Osteocyte (in vitro differentiated cells): ENCODE data around the gene MOB3A. TPM values are rescaled to one million over a fixed set of nuclear protein-coding genes. Genes with fewer than 3 reads are reported as not detected.

Experiments
- DNase-seq: peaks from one replicate; pipeline ENCODE4 v3.0.0; 2021; ENCODE audit warnings: mixed read lengths; ENCODE audit not compliant: unreplicated experiment; ENCODE audit errors: extremely low spot score
- H3K27ac Mint-ChIP-seq: one replicate; pipeline ENCODE4 v1.8.0; 2021; ENCODE audit warnings: mild to moderate bottlenecking, mixed read lengths; ENCODE audit not compliant: unreplicated experiment
- H3K27me3 Mint-ChIP-seq: one replicate; pipeline ENCODE4 v1.8.0; 2021; ENCODE audit warnings: mixed read lengths; ENCODE audit not compliant: unreplicated experiment
- H3K36me3 Mint-ChIP-seq: one replicate; pipeline ENCODE4 v1.8.0; 2021; ENCODE audit warnings: mixed read lengths; ENCODE audit not compliant: unreplicated experiment
- H3K4me1 Mint-ChIP-seq: one replicate; pipeline ENCODE4 v1.8.0; 2021; ENCODE audit warnings: mixed read lengths; ENCODE audit not compliant: unreplicated experiment
- H3K4me3 Mint-ChIP-seq: one replicate; pipeline ENCODE4 v1.8.0; 2021; ENCODE audit warnings: mild to moderate bottlenecking, moderate library complexity, mixed read lengths; ENCODE audit not compliant: unreplicated experiment
- H3K9me3 Mint-ChIP-seq: one replicate; pipeline ENCODE4 v1.8.0; 2021; ENCODE audit warnings: mixed read lengths; ENCODE audit not compliant: unreplicated experiment
- CTCF ChIP-seq: fragments of 200-600 bp; sonication (generic); IDR thresholded peaks from 2 replicates; pipeline ENCODE4 v1.5.0; 2021; ENCODE audit warnings: antibody characterized with exemption, mild to moderate bottlenecking, moderate library complexity
- total RNA-seq: library from RNA; stranded (reverse); gene quantifications from 2 replicates; pipeline ENCODE4 v1.2.1, GENCODE V29; 2021

MOB3A gene
- total RNA-seq, 1 donor from 2014 or later: 50.6 TPM

- Mint-ChIP-seq H3K27ac (no peak overlapping the region), H3K9me3 (no peaks in the 10 kb centered on the region), H3K27me3 (no peaks in the 10 kb centered on the region), H3K4me1 (no peaks in the 10 kb centered on the region), H3K4me3 (no peak overlapping the region), H3K36me3 (peaks cover 30% of the 10 kb centered on the region)
- no peak for TF ChIP-seq CTCF
- DNase-seq: no peak
These were observed 26.9 kb upstream of the MOB3A start for GRCh38 chr19:2122982-2123381.

- Mint-ChIP-seq H3K4me3 (no peak overlapping the region), H3K27ac (no peak overlapping the region), H3K36me3 (peaks cover 34% of the 10 kb centered on the region), H3K9me3 (no peaks in the 10 kb centered on the region), H3K27me3 (no peaks in the 10 kb centered on the region), H3K4me1 (no peaks in the 10 kb centered on the region)
- no peak for DNase-seq
- no peak for TF ChIP-seq CTCF
These were observed 26.1 kb upstream of the MOB3A start for GRCh38 chr19:2122251-2122650.

- no peaks in the 10 kb centered on the region for H3K4me1 Mint-ChIP-seq
- H3K27ac Mint-ChIP-seq: no peak overlapping the region
- no peaks in the 10 kb centered on the region for H3K9me3 Mint-ChIP-seq
- no peaks in the 10 kb centered on the region for H3K27me3 Mint-ChIP-seq
- DNase-seq: no peak
- H3K36me3 Mint-ChIP-seq: peaks cover 34% of the 10 kb centered on the region
- H3K4me3 Mint-ChIP-seq: no peak overlapping the region
- no peak for TF ChIP-seq CTCF
These were observed 25.4 kb upstream of the MOB3A start for GRCh38 chr19:2121416-2122051.

GRCh38 chr19:2120821-2121220 lies 24.7 kb upstream of the MOB3A start:
- Mint-ChIP-seq H3K27me3 (no peaks in the 10 kb centered on the region), H3K9me3 (no peaks in the 10 kb centered on the region), H3K4me1 (no peaks in the 10 kb centered on the region), H3K36me3 (peaks cover 34% of the 10 kb centered on the region), H3K27ac (no peak overlapping the region), H3K4me3 (no peak overlapping the region)
- TF ChIP-seq CTCF: no peak
- DNase-seq: no peak

- peaks cover 41% of the 10 kb centered on the region for H3K36me3 Mint-ChIP-seq
- no peak for DNase-seq
- no peaks in the 10 kb centered on the region for H3K9me3 Mint-ChIP-seq
- TF ChIP-seq CTCF: no peak
- H3K27me3 Mint-ChIP-seq: no peaks in the 10 kb centered on the region
- no peaks in the 10 kb centered on the region for H3K4me1 Mint-ChIP-seq
- H3K27ac Mint-ChIP-seq: no peak overlapping the region
- no peak overlapping the region for H3K4me3 Mint-ChIP-seq
These were observed 24.0 kb upstream of the MOB3A start for GRCh38 chr19:2119921-2120785.
